DND-41 (cell line): ENCODE measurements around the gene SNAP25.

ENCODE experiments used
- ATAC-seq: fragments of 200-7000 bp; cut with Tn5 transposase; 3 replicates; pipeline ENCODE4 v1.9.1; 2021; ENCODE audit warnings: low read depth; ENCODE audit not compliant: insufficient read depth
- DNase-seq: peaks from one replicate; pipeline ENCODE4 v3.0.0-alpha.2; 2020
- H2AFZ ChIP-seq: 2 replicates; pipeline ENCODE4 v1.6.0; 2012; ENCODE audit warnings: low read depth, low read length
- H3K27ac ChIP-seq: 2 replicates; pipeline ENCODE4 v1.5.1; 2012; ENCODE audit warnings: low read length, inconsistent platforms
- H3K27me3 ChIP-seq: fragments of 200-600 bp; sonication (generic); 2 replicates; pipeline ENCODE4 v1.6.0; 2012; ENCODE audit warnings: low read length, mild to moderate bottlenecking, inconsistent platforms; ENCODE audit not compliant: insufficient read depth, poor library complexity
- H3K36me3 ChIP-seq: 2 replicates; pipeline ENCODE4 v1.5.1; 2012; ENCODE audit warnings: low read length, inconsistent platforms; ENCODE audit not compliant: insufficient read depth
- H3K4me1 ChIP-seq: 2 replicates; pipeline ENCODE4 v1.5.1; 2012; ENCODE audit warnings: mild to moderate bottlenecking, low read length; ENCODE audit not compliant: insufficient read depth
- H3K4me2 ChIP-seq: 2 replicates; pipeline ENCODE4 v1.6.0; 2012; ENCODE audit warnings: mild to moderate bottlenecking, moderate library complexity, low read length, inconsistent platforms; ENCODE audit not compliant: insufficient read depth
- H3K4me3 ChIP-seq, 2 experiments: fragments of 200-600 bp in 1 of 2; shearing (Covaris generic) in 1 of 2; 2 replicates each; pipeline ENCODE4 v1.5.1; 2012 to 2016; ENCODE audit warnings: inconsistent platforms in 2 of 2, low read length in 2 of 2, mild to moderate bottlenecking in 2 of 2, low read depth in 1 of 2, moderate library complexity in 1 of 2
- H3K79me2 ChIP-seq: 2 replicates; pipeline ENCODE4 v1.6.0; 2012; ENCODE audit warnings: low read length, inconsistent platforms; ENCODE audit not compliant: insufficient read depth
- H3K9ac ChIP-seq: 2 replicates; pipeline ENCODE4 v1.6.0; 2012; ENCODE audit warnings: low read depth, mild to moderate bottlenecking, inconsistent platforms, low read length, moderate library complexity
- H3K9me3 ChIP-seq: 2 replicates; pipeline ENCODE4 v1.5.1; 2012; ENCODE audit warnings: low read length, moderate library complexity, mild to moderate bottlenecking, inconsistent platforms; ENCODE audit not compliant: insufficient read depth, severe bottlenecking
- H4K20me1 ChIP-seq: 2 replicates; pipeline ENCODE4 v1.6.0; 2012; ENCODE audit warnings: low read length; ENCODE audit not compliant: insufficient read depth
- EZH2 ChIP-seq: IDR thresholded peaks from 3 replicates; pipeline ENCODE4 v1.6.1; 2012; ENCODE audit warnings: borderline replicate concordance, low read depth, mild to moderate bottlenecking, moderate library complexity, low read length, inconsistent platforms; ENCODE audit not compliant: severe bottlenecking
- TF ChIP-seq, protein P1 (sequence below): IDR thresholded peaks from 2 replicates; pipeline ENCODE4 v1.5.1; 2012; ENCODE audit warnings: borderline replicate concordance, low read length, moderate library complexity, mild to moderate bottlenecking; ENCODE audit not compliant: poor library complexity, severe bottlenecking; ENCODE audit errors: extremely low read depth

The SNAP25 gene

DNA sequence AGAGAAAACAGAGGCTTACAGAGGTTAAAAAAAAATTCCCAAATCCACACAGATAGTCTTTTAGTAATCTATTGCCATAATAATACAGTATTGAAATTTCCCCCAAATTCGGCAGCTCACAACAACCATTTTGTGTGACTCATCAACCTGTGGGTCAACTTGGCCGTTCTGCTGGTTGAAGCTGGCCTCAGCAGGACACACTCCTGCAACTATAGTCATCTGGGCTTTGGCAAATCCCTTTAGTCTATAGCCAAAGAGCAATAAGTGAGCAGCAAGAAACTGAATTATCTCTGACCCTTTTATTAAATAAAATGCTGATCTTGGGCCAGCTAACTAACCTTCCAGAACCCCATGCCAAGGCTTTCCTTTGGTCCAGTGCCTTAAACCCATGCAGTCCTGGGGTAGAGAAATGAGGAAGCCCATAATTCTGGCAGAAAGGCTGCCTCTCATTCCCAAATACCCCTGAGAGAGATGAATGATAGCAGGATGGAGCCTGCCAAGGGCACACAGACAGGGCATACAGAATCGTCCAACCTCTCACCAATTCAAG lies 17.2 kb upstream of the SNAP25 start:
- Histone ChIP-seq H3K9ac (no peak overlapping the region), H3K36me3 (no peaks in the 10 kb centered on the region), H2AFZ (no peak overlapping the region), H3K4me1 (no peaks in the 10 kb centered on the region), H3K4me3 (no peak overlapping the region), H4K20me1 (no peaks in the 10 kb centered on the region), H3K4me2 (no peak overlapping the region), H3K9me3 (no peaks in the 10 kb centered on the region), H3K27me3 (no peaks in the 10 kb centered on the region), H3K79me2 (no peaks in the 10 kb centered on the region), H3K27ac (no peak overlapping the region)
- no peak for DNase-seq
- TF ChIP-seq EZH2, result no peak
- TF ChIP-seq, protein P1, sequence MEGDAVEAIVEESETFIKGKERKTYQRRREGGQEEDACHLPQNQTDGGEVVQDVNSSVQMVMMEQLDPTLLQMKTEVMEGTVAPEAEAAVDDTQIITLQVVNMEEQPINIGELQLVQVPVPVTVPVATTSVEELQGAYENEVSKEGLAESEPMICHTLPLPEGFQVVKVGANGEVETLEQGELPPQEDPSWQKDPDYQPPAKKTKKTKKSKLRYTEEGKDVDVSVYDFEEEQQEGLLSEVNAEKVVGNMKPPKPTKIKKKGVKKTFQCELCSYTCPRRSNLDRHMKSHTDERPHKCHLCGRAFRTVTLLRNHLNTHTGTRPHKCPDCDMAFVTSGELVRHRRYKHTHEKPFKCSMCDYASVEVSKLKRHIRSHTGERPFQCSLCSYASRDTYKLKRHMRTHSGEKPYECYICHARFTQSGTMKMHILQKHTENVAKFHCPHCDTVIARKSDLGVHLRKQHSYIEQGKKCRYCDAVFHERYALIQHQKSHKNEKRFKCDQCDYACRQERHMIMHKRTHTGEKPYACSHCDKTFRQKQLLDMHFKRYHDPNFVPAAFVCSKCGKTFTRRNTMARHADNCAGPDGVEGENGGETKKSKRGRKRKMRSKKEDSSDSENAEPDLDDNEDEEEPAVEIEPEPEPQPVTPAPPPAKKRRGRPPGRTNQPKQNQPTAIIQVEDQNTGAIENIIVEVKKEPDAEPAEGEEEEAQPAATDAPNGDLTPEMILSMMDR, result no peak
- ATAC-seq, result no peak

DNA sequence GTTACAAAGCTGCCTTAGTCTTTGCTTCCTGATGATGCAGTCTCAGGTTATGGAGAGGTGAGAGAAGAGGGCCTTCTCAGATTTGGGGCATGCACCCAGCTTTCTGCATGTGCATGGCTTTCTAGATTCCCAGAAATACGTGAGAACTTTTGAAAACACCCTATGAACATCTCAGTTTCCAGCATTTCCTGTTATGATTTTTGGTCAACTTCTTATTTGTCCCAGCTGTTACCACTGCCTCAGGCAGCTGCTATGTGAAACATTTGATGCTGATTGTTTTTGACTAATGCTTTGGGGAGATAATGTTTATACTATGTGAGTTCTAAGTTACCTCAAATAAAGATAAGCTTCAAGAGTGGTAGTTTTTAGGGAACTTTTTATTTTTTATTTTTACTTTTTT lies 9.5 kb upstream of the SNAP25 start:
- H4K20me1 ChIP-seq, result no peaks in the 10 kb centered on the region
- H3K9me3 ChIP-seq, result no peaks in the 10 kb centered on the region
- no peaks in the 10 kb centered on the region for H3K36me3 ChIP-seq
- no peak overlapping the region for H3K27ac ChIP-seq
- DNase-seq (no peak), ATAC-seq (no peak)
- no peak overlapping the region for H3K9ac ChIP-seq
- no peaks in the 10 kb centered on the region for H3K27me3 ChIP-seq
- H3K79me2 ChIP-seq, result no peaks in the 10 kb centered on the region
- no peaks in the 10 kb centered on the region for H3K4me1 ChIP-seq
- no peak for TF ChIP-seq EZH2
- TF ChIP-seq, protein P1, result no peak
- no peak overlapping the region for H3K4me3 ChIP-seq
- no peak overlapping the region for H2AFZ ChIP-seq
- no peak overlapping the region for H3K4me2 ChIP-seq

DNA sequence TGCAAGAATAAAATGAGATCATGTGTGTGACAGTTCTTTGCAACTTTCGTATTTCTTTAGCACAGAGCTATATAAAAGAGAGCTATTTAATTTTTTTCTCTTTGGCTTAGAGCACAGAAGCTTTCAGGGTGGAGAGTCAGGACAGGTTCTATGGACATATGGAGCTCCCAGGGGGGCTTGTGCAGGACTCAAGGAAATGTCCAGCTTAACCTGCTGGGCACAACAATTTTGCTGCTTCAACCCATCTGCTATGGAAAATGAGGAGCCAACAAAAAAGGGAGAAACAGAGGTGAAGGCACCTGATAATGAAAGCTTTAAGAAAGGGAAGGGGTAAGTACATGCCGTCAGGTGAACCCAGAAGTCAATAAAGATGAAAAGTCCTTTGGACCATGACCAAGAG lies 5.1 kb upstream of the SNAP25 start:
- no peak overlapping the region for H3K9ac ChIP-seq
- H3K79me2 ChIP-seq, result no peaks in the 10 kb centered on the region
- TF ChIP-seq, protein P1, result no peak
- TF ChIP-seq EZH2, result no peak
- no peaks in the 10 kb centered on the region for H3K4me1 ChIP-seq
- H3K36me3 ChIP-seq, result no peaks in the 10 kb centered on the region
- H3K4me2 ChIP-seq, result no peak overlapping the region
- no peak overlapping the region for H3K27ac ChIP-seq
- no peaks in the 10 kb centered on the region for H3K9me3 ChIP-seq
- H2AFZ ChIP-seq, result no peak overlapping the region
- DNase-seq (no peak), ATAC-seq (no peak)
- H4K20me1 ChIP-seq, result no peaks in the 10 kb centered on the region
- H3K27me3 ChIP-seq, result no peaks in the 10 kb centered on the region
- H3K4me3 ChIP-seq, result no peak overlapping the region

DNA sequence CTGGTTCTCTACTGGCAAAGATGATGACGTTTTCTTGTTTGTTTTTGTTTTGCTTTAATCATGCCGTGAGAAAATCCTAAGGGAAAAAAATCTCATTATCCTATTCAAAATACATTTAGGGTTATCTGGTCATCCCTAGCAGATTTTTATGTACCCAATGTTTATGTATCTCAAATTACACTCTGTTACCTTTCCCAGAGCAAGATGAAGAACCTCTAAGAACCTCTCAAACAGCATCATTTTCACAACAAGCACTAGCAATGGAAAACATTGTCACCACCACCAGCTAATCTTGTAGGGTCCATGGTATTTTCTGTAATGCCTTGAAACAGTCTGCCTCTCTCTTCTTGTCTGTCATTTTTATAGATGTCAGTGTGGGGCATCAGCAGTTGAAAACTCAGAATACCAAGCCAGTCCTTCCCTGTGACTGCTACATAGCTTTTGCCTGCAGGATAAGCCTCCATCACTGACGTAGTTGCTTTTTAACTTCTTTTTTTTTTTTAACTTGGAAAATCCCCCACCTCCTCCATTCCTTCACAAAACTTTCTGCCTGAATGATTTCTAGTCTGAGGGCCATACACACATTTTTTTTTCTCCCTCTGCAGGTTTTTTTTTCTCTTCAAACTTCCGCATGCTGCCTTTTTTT lies 2.4 kb upstream of the SNAP25 start:
- Histone ChIP-seq H3K79me2 (no peaks in the 10 kb centered on the region), H3K4me3 (no peak overlapping the region), H3K4me1 (no peaks in the 10 kb centered on the region), H3K36me3 (no peaks in the 10 kb centered on the region), H3K9me3 (no peaks in the 10 kb centered on the region), H3K4me2 (no peak overlapping the region), H3K27me3 (no peaks in the 10 kb centered on the region), H3K9ac (no peak overlapping the region), H4K20me1 (no peaks in the 10 kb centered on the region), H2AFZ (no peak overlapping the region), H3K27ac (no peak overlapping the region)
- TF ChIP-seq, protein P1, result no peak
- no peak for TF ChIP-seq EZH2
- no peak for ATAC-seq
- DNase-seq, result no peak
